Measurements from ENCODE around the gene IFI27L1. TPM values are rescaled to one million over a fixed set of nuclear protein-coding genes. Genes with fewer than 3 reads are reported as not detected.

The IFI27L1 gene
- polyA plus RNA-seq, 1 donor from 2014 or later = 37.9 TPM

DNA sequence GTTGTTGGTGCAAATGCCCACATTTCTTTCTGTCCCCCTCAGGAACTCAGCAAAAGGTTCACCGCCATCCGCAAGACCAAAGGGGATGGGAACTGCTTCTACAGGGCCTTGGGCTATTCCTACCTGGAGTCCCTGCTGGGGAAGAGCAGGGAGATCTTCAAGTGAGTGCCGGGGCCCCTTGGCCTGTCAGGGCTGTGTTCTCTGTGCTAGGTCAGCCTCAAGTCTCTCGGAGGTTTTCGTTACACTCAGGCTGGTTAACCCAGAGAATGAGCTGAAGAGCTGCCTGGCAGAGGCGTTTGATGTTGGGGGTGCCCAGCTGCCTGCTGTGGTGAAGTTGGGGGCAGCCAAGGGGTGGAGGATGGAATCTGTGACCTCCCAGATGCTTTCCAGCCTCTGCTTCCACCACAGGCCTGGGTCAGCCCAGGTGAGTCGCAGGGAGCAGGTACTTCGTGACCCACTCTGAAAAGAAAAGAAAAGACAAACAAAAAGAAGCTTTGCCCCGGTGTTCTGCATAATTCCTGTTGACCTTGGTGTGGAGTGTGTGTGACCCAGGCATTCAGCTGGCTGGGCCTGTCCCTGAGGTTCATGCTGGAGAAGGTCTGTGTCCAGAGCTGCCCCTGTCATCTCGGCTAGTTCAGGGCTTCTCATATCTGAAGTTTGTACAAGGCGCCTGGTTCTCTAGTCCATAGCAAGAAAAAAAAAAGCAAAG lies 42.0 kb upstream of the IFI27L1 start:
- Histone ChIP-seq H3K9me3 (ENCODE audit: low read length) (no peaks in the 10 kb centered on the region), H4K20me1 (ENCODE audit: insufficient read depth) (no peaks in the 10 kb centered on the region), H3K9me2 (ENCODE audit: insufficient read depth, low read length) (no peaks in the 10 kb centered on the region), H3K27ac (ENCODE audit: low read length) (no peak overlapping the region), H3K9ac (ENCODE audit: low read length) (no peak overlapping the region), H3F3A (ENCODE audit: insufficient read depth, low read length, poor library complexity, severe bottlenecking) (no peaks in the 10 kb centered on the region), H3K79me2 (replicated peaks; ENCODE audit: insufficient read depth, low read length) (no peaks in the 10 kb centered on the region), H3K36me3 (ENCODE audit: insufficient read depth, low read length) (no peaks in the 10 kb centered on the region), H2AFZ (ENCODE audit: low read depth, low read length) (no peak overlapping the region), H3K27me3 (ENCODE audit: insufficient read depth, low read depth, low read length) (no peaks in the 10 kb centered on the region), H3K4me2 (ENCODE audit: low read length) (no peak overlapping the region), H3K4me3 (ENCODE audit: low read length) (no peak overlapping the region)
- TF ChIP-seq, protein P1, sequence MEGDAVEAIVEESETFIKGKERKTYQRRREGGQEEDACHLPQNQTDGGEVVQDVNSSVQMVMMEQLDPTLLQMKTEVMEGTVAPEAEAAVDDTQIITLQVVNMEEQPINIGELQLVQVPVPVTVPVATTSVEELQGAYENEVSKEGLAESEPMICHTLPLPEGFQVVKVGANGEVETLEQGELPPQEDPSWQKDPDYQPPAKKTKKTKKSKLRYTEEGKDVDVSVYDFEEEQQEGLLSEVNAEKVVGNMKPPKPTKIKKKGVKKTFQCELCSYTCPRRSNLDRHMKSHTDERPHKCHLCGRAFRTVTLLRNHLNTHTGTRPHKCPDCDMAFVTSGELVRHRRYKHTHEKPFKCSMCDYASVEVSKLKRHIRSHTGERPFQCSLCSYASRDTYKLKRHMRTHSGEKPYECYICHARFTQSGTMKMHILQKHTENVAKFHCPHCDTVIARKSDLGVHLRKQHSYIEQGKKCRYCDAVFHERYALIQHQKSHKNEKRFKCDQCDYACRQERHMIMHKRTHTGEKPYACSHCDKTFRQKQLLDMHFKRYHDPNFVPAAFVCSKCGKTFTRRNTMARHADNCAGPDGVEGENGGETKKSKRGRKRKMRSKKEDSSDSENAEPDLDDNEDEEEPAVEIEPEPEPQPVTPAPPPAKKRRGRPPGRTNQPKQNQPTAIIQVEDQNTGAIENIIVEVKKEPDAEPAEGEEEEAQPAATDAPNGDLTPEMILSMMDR (IDR thresholded peaks at IDR 0.05; ENCODE audit: poor library complexity, severe bottlenecking) = no peak
- TF ChIP-seq MXI1 (conservative IDR thresholded peaks at IDR 0.05; ENCODE audit: poor library complexity, severe bottlenecking) = no peak

DNA sequence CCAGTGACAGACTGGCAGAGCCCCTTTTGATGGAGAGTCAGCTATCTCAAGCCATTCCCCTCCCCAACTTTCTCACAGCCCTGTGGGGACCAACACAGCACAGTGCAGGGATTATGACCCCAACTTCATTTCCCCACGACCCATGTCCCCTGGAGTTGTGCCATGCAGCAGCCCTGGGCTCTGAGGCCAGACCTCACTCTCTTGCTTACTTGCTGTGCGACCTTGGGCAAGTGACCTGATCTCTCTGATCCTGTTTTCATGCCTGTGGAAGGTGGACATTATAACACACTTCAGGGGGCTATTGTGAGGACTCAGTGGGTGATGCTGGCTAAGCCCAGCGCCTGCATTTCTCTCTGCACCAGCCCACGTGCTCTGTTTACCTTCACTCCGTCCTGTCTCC lies 40.9 kb upstream of the IFI27L1 start:
- Histone ChIP-seq H2AFZ (ENCODE audit: low read depth, low read length) (no peak overlapping the region), H4K20me1 (ENCODE audit: insufficient read depth) (no peaks in the 10 kb centered on the region), H3K27me3 (ENCODE audit: insufficient read depth, low read depth, low read length) (no peaks in the 10 kb centered on the region), H3K9me3 (ENCODE audit: low read length) (no peaks in the 10 kb centered on the region), H3K36me3 (ENCODE audit: insufficient read depth, low read length) (no peaks in the 10 kb centered on the region), H3K9me2 (ENCODE audit: insufficient read depth, low read length) (no peaks in the 10 kb centered on the region), H3K27ac (ENCODE audit: low read length) (no peak overlapping the region), H3K4me2 (ENCODE audit: low read length) (no peak overlapping the region), H3K4me3 (ENCODE audit: low read length) (no peak overlapping the region), H3K79me2 (replicated peaks; ENCODE audit: insufficient read depth, low read length) (no peaks in the 10 kb centered on the region), H3F3A (ENCODE audit: insufficient read depth, low read length, poor library complexity, severe bottlenecking) (no peaks in the 10 kb centered on the region), H3K9ac (ENCODE audit: low read length) (no peak overlapping the region)
- TF ChIP-seq, protein P2, sequence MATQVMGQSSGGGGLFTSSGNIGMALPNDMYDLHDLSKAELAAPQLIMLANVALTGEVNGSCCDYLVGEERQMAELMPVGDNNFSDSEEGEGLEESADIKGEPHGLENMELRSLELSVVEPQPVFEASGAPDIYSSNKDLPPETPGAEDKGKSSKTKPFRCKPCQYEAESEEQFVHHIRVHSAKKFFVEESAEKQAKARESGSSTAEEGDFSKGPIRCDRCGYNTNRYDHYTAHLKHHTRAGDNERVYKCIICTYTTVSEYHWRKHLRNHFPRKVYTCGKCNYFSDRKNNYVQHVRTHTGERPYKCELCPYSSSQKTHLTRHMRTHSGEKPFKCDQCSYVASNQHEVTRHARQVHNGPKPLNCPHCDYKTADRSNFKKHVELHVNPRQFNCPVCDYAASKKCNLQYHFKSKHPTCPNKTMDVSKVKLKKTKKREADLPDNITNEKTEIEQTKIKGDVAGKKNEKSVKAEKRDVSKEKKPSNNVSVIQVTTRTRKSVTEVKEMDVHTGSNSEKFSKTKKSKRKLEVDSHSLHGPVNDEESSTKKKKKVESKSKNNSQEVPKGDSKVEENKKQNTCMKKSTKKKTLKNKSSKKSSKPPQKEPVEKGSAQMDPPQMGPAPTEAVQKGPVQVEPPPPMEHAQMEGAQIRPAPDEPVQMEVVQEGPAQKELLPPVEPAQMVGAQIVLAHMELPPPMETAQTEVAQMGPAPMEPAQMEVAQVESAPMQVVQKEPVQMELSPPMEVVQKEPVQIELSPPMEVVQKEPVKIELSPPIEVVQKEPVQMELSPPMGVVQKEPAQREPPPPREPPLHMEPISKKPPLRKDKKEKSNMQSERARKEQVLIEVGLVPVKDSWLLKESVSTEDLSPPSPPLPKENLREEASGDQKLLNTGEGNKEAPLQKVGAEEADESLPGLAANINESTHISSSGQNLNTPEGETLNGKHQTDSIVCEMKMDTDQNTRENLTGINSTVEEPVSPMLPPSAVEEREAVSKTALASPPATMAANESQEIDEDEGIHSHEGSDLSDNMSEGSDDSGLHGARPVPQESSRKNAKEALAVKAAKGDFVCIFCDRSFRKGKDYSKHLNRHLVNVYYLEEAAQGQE (IDR thresholded peaks at IDR 0.05; ENCODE audit: borderline replicate concordance) = no peak
- TF ChIP-seq SMC3 (conservative IDR thresholded peaks at IDR 0.05; ENCODE audit: poor library complexity) = no peak

DNA sequence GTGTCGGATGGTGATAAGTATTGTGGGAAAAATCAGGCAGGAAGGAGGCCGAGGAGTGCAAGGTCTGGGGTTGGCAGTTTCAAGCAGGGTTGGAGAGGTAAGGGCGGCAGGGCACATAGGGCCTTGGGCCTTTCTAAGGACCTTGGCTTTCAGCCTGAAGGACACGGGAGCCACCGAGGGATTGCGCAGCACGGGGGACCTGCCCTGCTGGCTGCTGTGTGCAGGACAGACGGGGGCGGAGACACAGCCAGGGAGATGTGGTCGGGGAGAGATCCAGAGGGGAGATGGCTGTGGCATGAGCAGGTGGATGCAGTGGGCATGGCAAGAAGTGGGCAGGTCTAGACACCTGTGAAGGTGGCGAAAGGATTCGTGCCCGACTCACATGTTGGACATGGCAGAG lies 40.3 kb upstream of the IFI27L1 start:
- Histone ChIP-seq H3K79me2 (replicated peaks; ENCODE audit: insufficient read depth, low read length) (no peaks in the 10 kb centered on the region), H3K9me3 (ENCODE audit: low read length) (no peaks in the 10 kb centered on the region), H3K27ac (ENCODE audit: low read length) (no peak overlapping the region), H2AFZ (ENCODE audit: low read depth, low read length) (no peak overlapping the region), H3K4me3 (ENCODE audit: low read length) (no peak overlapping the region), H3F3A (ENCODE audit: insufficient read depth, low read length, poor library complexity, severe bottlenecking) (no peaks in the 10 kb centered on the region), H3K9me2 (ENCODE audit: insufficient read depth, low read length) (no peaks in the 10 kb centered on the region), H3K9ac (ENCODE audit: low read length) (no peak overlapping the region), H4K20me1 (ENCODE audit: insufficient read depth) (no peaks in the 10 kb centered on the region), H3K36me3 (ENCODE audit: insufficient read depth, low read length) (no peaks in the 10 kb centered on the region), H3K27me3 (ENCODE audit: insufficient read depth, low read depth, low read length) (no peaks in the 10 kb centered on the region), H3K4me2 (ENCODE audit: low read length) (no peak overlapping the region)
- TF ChIP-seq POLR2AphosphoS5 (IDR thresholded peaks at IDR 0.05) (no peak), EP300 (conservative IDR thresholded peaks at IDR 0.05; ENCODE audit: poor library complexity, severe bottlenecking) (no peak), SMC3 (conservative IDR thresholded peaks at IDR 0.05; ENCODE audit: poor library complexity) (no peak), EZH2 (IDR thresholded peaks at IDR 0.05; ENCODE audit: borderline replicate concordance, insufficient read depth, low read length, poor library complexity, severe bottlenecking) (no peak), RAD21 (conservative IDR thresholded peaks at IDR 0.05) (no peak), TAF1 (IDR thresholded peaks at IDR 0.05; ENCODE audit: low read depth) (no peak), MXI1 (conservative IDR thresholded peaks at IDR 0.05; ENCODE audit: poor library complexity, severe bottlenecking) (no peak)
- TF ChIP-seq, protein P1 (IDR thresholded peaks at IDR 0.05; ENCODE audit: poor library complexity, severe bottlenecking) = no peak
- TF ChIP-seq, protein P2 (IDR thresholded peaks at IDR 0.05; ENCODE audit: borderline replicate concordance) = no peak

Measured in neural cell (in vitro differentiated cells).